HG02588 (cell line): ENCODE measurements around the gene TEX12.
A peak's percentile ranks its signal among the peaks of the same experiment; 100 is the strongest.

Experiments
- ATAC-seq: cut with Tn5 transposase; IDR thresholded peaks from one replicate; pipeline ENCODE4 v1.9.1; 2021; ENCODE audit warnings: mild to moderate bottlenecking, moderate library complexity; ENCODE audit not compliant: unreplicated experiment

Gene TEX12

GRCh38 chr11:112210890-112211289 is 43.7 kb downstream of the TEX12 start:
- ATAC-seq = no peak

- no peak for ATAC-seq
Observed at GRCh38 chr11:112211536-112211935, 44.4 kb downstream of the TEX12 start.

GRCh38 chr11:112212290-112212689 is 45.1 kb downstream of the TEX12 start:
- ATAC-seq = no peak

GRCh38 chr11:112212710-112213109 is 45.5 kb downstream of the TEX12 start:
- ATAC-seq = no peak

GRCh38 chr11:112213753-112214152 is 46.6 kb downstream of the TEX12 start:
- ATAC-seq = no peak

GRCh38 chr11:112215621-112216020 is 48.4 kb downstream of the TEX12 start:
- no peak for ATAC-seq

GRCh38 chr11:112216561-112217105 is 49.5 kb downstream of the TEX12 start:
- no peak for ATAC-seq

GRCh38 chr11:112219476-112220232 is 52.5 kb downstream of the TEX12 start:
- peak; percentile 98 for ATAC-seq

- no peak for ATAC-seq
Observed at GRCh38 chr11:112221274-112221835, 54.2 kb downstream of the TEX12 start.
